HEK293T (cell line): ENCODE results near the gene LSM14B.

Experiments used
- ARNT ChIP-seq: fragments of 450-650 bp; IDR thresholded peaks from 2 replicates; pipeline ENCODE4 v1.6.1; 2017; ENCODE audit warnings: mild to moderate bottlenecking
- BHLHE40 ChIP-seq: fragments of 450-650 bp; IDR thresholded peaks from 2 replicates; pipeline ENCODE4 v1.6.1; 2016; ENCODE audit warnings: mild to moderate bottlenecking, moderate library complexity, borderline replicate concordance
- ELF4 ChIP-seq: fragments of 450-650 bp; IDR thresholded peaks from 2 replicates; pipeline ENCODE4 v1.6.1; 2017; ENCODE audit warnings: antibody characterized with exemption
- FOXA1 ChIP-seq: fragments of 450-650 bp; IDR thresholded peaks from 2 replicates; pipeline ENCODE4 v1.6.1; 2016; ENCODE audit warnings: mild to moderate bottlenecking
- FOXM1 ChIP-seq: fragments of 450-650 bp; IDR thresholded peaks from 2 replicates; pipeline ENCODE4 v1.6.1; 2017; ENCODE audit warnings: mild to moderate bottlenecking, borderline replicate concordance
- HDGF ChIP-seq: fragments of 450-650 bp; IDR thresholded peaks from 2 replicates; pipeline ENCODE4 v1.6.1; 2017; ENCODE audit warnings: antibody characterized with exemption, borderline replicate concordance
- L3MBTL2 ChIP-seq: fragments of 450-650 bp; conservative IDR thresholded peaks from 2 replicates; pipeline ENCODE4 v1.6.1; 2016; ENCODE audit warnings: mild to moderate bottlenecking
- SP1 ChIP-seq: fragments of 450-650 bp; IDR thresholded peaks from 2 replicates; pipeline ENCODE4 v1.6.1; 2017
- SUZ12 ChIP-seq: fragments of 450-650 bp; IDR thresholded peaks from 2 replicates; pipeline ENCODE4 v1.6.1; 2016; ENCODE audit warnings: mild to moderate bottlenecking

DNA sequence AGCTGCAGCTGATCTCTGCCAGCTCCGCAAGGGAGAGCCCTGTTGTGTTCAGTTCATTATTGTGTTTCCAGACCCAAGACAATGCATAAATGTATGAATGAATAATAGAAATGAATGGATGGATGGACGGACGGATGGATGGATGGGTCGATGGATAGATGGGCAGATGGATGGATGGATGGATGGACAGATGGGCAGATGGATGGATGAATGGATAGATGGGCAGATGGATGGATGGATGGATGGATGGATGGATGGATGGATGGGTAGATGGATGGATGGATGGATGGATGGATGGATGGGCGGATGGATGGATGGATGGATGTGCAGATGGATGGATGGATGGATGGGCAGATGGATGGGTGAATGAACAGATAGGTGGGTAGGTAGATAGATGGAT is 16.7 kb upstream of the LSM14B start:
- TF ChIP-seq L3MBTL2, result no peak
- TF ChIP-seq ELF4, result no peak
- TF ChIP-seq SUZ12, result no peak
- TF ChIP-seq FOXM1, result no peak
- no peak for TF ChIP-seq SP1
- no peak for TF ChIP-seq FOXA1
- no peak for TF ChIP-seq HDGF
- no peak for TF ChIP-seq BHLHE40
- TF ChIP-seq ARNT, result no peak
